ENCODE measurements around the gene BLM.
"Not testable (repeated sequence)": the region's sequence is repeated elsewhere in the genome, so short reads cannot be mapped to it uniquely, and the experiment has no call there.

Gene BLM

GRCh38 chr15:90849424-90849823, 132.3 kb downstream of the BLM start:
- DNase-seq (ENCODE audit: low read depth in 2 of 2) = not testable (repeated sequence)

DNA sequence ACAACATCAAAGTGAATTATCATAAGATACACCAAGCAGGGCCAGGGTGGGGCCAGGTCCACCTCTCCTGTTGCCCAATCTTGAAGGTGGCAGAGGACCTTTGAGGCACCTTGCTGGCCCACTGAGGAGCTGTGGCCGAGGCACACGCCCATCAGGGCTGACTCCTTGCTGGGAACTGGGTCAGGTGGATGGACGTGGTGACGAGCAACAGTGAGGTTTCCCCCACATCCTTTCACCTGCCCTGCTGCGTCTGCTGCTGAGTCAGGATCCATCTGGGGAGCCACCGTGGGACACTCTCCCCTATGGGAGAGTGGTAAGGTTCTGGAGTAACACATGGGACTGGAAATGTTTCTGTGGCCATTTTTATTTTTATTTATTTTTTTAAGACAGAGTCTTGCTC, 134.0 kb downstream of the BLM start:
- DNase-seq (ENCODE audit: low read depth in 2 of 2) = no peak

DNA sequence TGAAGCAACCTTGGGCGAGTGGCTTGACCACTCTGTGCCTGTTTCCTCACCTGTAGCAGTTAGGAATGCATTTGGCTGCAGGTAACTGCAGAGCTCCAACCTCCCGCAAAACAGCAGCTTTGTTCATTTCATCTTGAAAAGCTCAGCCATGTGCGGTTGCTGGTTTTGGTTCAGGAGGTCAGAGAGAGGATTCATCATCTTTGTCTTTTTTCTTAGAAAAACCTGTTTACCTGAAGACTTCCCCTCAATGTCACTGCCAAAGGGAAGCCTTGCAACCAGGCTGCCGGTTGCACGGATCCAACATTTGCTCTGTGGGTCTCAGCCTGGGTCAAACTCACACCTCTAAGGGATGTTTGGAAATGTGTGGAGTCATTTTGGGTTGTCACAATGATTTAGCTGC, 134.8 kb downstream of the BLM start:
- no peak for DNase-seq (ENCODE audit: low read depth in 2 of 2)

DNA sequence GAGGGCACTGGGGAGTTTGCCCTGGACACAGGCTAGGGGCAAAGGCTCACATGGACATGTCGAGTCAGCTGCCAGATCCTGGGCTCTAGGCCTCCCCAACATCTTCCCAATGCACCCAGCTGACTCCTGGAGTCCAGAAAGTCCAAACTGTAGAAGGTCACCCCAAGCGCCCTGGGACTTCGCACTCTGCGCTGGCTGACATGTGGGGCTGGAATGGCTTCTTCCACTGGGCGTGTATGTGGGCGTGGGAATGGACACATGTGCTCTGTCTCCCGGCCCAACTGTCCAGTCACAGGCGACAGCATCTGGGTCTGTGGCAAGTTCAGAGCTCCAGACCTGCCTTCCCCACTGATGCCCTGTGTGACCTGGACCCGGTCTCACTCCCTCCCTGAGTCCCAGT, 138.0 kb downstream of the BLM start:
- DNase-seq (ENCODE audit: low read depth in 2 of 2) = no peak

DNA sequence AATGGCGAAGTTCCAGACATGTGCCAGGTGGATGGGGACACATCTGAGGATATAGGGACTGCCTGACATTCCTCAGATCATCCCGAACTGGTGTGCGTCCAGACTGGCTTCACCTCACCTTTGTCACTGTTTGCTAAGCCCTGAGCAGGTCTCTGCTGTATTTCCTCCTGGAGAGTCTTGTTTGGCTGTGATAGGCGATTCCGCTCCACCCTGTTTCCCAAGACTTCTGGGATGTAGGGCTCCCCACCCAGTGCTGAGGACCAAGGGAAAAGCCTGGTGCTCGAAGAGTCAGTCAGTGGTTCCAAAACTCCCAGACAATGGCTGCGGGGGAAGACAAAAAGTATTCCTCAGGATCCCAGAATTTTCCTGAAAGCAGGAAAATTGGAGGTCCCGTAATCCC, 140.2 kb downstream of the BLM start:
- no peak for DNase-seq (ENCODE audit: low read depth in 2 of 2)

- DNase-seq (ENCODE audit: low read depth in 2 of 2) = no peak
These were observed 140.8 kb downstream of the BLM start for GRCh38 chr15:90857883-90858443.

GRCh38 chr15:90859234-90860131, 142.3 kb downstream of the BLM start:
- no peak for DNase-seq (ENCODE audit: low read depth in 2 of 2)

- DNase-seq (ENCODE audit: low read depth in 2 of 2) = no peak
These were observed 143.3 kb downstream of the BLM start for GRCh38 chr15:90860450-90860849.

GRCh38 chr15:90860942-90861675, 144.0 kb downstream of the BLM start:
- no peak for DNase-seq (ENCODE audit: low read depth in 2 of 2)

- DNase-seq (ENCODE audit: low read depth in 2 of 2) = no peak
These were observed 145.3 kb downstream of the BLM start for GRCh38 chr15:90862487-90862886.

GRCh38 chr15:90862964-90863778, 146.0 kb downstream of the BLM start:
- no peak for DNase-seq (ENCODE audit: low read depth in 2 of 2)

DNA sequence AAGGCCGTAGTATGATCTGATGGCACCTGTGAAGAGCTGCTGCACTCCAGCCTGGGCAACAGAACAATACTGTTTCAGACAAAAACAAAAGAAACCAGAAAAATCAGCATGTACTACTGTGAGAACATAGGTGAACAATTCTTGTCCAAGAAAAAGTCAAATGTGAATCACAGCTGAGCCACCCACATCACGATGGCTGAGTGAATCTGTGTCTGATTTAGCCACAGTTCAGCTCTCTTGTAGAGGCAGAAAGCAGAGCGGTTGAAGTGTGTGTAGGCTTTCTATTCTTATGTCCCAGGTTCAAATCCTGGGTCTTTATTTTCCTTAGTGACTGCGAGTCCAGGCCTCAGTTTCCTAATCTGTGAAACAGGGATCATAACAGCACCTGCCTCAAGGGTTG, 146.8 kb downstream of the BLM start:
- DNase-seq (ENCODE audit: low read depth in 2 of 2) = no peak

DNA sequence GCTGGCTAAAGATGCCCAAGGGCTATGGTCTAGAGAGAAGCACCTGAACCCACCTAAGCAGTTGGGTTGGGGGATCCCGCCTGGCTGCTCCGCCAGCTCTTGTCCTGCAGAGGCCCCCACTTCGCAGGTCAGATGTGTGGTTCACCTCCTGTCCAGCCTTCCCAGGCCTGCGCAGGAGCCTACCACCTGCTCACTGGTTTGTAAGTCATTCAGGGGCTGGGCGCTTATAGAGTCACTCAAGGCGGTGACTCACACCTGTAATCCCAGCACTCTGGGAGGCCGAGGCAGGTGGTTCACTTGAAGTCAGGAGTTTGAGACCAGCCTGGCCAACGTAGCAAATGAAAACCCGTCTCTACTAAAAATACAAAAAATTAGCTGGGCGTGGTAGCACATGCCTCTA, 147.4 kb downstream of the BLM start:
- no peak for DNase-seq (ENCODE audit: low read depth in 2 of 2)

DNA sequence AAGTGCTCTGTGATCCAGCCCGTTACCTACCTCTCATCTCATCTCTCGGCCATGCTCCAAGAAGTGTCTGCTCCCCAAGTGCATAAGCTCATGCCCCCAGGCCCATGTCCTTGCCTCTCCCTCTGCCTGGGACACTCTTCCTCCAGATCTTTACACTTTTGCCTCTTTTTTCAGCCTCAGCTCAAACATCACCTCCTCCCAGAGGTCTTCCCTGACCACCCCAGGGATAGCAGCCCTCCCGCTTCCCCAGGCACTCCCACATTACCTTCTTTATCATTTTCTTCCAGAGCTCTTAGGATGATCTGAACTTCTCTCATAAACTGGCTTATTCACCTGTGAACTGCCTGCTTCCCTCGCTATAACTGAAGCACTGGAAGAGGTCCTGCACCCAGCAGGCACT, 148.6 kb downstream of the BLM start:
- no peak for DNase-seq (ENCODE audit: low read depth in 2 of 2)

Measured in stimulated activated CD4-positive, alpha-beta T cell treated with anti-CD3 and anti-CD28 coated beads, Interleukin-1b, Interleukin-23, amount 100 ng/mL, for 1 hour (primary cell).